ENCODE measurements around the gene NAMPT. TPM values are rescaled to one million over a fixed set of nuclear protein-coding genes. Genes with fewer than 3 reads are reported as not detected.

Gene NAMPT
- total RNA-seq, 6 experiments from 2014 or later: 36.4 to 52.1 (median 44.6) TPM

DNA sequence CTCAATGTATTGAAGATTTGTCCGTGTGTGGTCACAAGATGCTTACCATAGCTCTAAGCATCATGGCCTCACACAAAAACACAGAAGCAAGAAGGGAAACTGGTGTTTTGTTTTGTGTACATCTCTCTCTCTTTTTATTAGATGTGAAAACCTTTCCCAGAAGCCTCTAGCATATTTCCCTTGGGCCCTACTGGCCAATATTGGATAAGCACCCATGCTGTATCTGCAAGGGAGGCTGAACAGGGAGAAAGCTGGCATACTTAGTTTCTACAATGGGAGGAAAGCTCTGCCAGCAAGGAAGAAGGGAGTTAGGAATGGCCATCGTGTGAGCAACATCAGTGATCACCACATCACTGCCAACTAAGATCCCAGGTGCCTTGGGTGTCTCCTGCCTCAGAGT is 9.6 kb upstream of the NAMPT start:
- Mint-ChIP-seq H3K27ac (no peak overlapping the region), H3K36me3 (ENCODE audit: low read depth) (no peaks in the 10 kb centered on the region), H3K27me3 (ENCODE audit: insufficient read depth) (peaks cover 5% of the 10 kb centered on the region), H3K9me3 (no peaks in the 10 kb centered on the region), H3K4me1 (ENCODE audit: low read depth) (peaks cover 11% of the 10 kb centered on the region), H3K4me3 (no peak overlapping the region)
- TF ChIP-seq, protein P1, sequence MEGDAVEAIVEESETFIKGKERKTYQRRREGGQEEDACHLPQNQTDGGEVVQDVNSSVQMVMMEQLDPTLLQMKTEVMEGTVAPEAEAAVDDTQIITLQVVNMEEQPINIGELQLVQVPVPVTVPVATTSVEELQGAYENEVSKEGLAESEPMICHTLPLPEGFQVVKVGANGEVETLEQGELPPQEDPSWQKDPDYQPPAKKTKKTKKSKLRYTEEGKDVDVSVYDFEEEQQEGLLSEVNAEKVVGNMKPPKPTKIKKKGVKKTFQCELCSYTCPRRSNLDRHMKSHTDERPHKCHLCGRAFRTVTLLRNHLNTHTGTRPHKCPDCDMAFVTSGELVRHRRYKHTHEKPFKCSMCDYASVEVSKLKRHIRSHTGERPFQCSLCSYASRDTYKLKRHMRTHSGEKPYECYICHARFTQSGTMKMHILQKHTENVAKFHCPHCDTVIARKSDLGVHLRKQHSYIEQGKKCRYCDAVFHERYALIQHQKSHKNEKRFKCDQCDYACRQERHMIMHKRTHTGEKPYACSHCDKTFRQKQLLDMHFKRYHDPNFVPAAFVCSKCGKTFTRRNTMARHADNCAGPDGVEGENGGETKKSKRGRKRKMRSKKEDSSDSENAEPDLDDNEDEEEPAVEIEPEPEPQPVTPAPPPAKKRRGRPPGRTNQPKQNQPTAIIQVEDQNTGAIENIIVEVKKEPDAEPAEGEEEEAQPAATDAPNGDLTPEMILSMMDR (IDR thresholded peaks at IDR 0.05): peak; percentile 60
- no peak for DNase-seq

DNA sequence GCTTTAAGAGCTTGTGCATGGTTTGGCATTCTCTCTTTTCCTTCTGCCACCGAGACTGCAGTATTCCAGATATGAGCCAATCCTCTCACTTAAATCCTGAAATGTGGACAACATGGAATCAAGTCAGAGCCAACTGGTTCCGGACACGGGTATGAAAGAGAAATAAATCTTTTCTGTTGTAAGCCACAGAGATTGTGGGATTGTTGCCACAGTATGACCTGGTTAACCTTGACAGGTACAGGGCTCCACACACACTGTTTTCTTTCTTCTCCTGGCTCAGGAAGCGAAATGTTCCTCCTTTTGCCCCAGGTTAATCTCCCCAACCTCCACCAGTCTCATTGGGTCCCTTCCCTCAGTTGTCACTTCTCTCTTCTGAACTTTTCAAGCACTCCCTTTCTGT is 6.5 kb upstream of the NAMPT start:
- Mint-ChIP-seq H3K9me3 (no peaks in the 10 kb centered on the region), H3K27ac (no peak overlapping the region), H3K27me3 (ENCODE audit: insufficient read depth) (peaks cover 5% of the 10 kb centered on the region), H3K4me1 (ENCODE audit: low read depth) (peaks cover 13% of the 10 kb centered on the region), H3K4me3 (no peak overlapping the region), H3K36me3 (ENCODE audit: low read depth) (no peaks in the 10 kb centered on the region)
- no peak for DNase-seq
- TF ChIP-seq, protein P1 (IDR thresholded peaks at IDR 0.05): no peak

DNA sequence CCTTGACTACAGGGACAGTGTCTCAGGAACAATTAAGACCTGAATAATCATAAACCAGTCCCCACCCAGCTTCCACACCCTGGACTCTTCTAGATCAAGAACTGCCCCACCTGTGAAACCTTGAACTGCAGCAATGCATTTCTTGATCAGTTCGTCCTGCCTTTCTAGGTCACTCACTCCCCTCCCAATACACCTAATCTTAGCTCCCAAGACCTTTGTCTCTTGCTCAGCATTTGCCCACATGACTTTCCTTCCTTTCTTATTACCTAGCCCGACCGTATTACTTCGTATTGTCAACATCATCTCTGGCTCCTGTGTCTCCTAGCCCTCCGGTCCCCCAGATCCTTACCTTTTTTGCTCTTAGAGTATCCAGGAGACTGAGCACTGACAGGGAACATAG is 5.5 kb upstream of the NAMPT start:
- peaks cover 6% of the 10 kb centered on the region for H3K27me3 Mint-ChIP-seq (ENCODE audit: insufficient read depth)
- peaks cover 21% of the 10 kb centered on the region for H3K4me1 Mint-ChIP-seq (ENCODE audit: low read depth)
- no peaks in the 10 kb centered on the region for H3K9me3 Mint-ChIP-seq
- no peak overlapping the region for H3K4me3 Mint-ChIP-seq
- TF ChIP-seq, protein P1 (IDR thresholded peaks at IDR 0.05): no peak
- no peak for DNase-seq
- H3K36me3 Mint-ChIP-seq (ENCODE audit: low read depth): no peaks in the 10 kb centered on the region
- H3K27ac Mint-ChIP-seq: no peak overlapping the region

DNA sequence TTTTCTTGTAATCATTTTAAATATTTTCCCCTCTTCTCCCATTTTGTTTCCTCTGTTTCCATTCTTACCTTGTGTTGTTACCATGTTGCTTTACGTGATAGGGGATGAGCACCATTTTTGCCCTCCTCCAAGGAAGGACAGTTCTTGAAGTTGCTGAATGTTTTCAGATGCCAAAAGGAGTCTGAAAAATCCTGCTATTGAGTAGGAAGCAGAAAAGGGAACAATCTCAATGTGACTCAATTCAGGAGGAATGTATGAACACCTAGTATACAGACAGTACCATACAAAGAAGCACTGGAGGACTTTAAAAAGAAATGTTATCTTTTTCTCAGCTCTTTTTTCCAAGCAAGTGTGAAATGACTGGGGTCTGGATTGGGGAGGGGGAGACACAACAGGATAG is 5.1 kb upstream of the NAMPT start:
- Mint-ChIP-seq H3K4me3 (no peak overlapping the region), H3K36me3 (ENCODE audit: low read depth) (no peaks in the 10 kb centered on the region), H3K27me3 (ENCODE audit: insufficient read depth) (peaks cover 6% of the 10 kb centered on the region), H3K4me1 (ENCODE audit: low read depth) (peaks cover 21% of the 10 kb centered on the region), H3K27ac (no peak overlapping the region), H3K9me3 (no peaks in the 10 kb centered on the region)
- TF ChIP-seq, protein P1 (IDR thresholded peaks at IDR 0.05): no peak
- no peak for DNase-seq

DNA sequence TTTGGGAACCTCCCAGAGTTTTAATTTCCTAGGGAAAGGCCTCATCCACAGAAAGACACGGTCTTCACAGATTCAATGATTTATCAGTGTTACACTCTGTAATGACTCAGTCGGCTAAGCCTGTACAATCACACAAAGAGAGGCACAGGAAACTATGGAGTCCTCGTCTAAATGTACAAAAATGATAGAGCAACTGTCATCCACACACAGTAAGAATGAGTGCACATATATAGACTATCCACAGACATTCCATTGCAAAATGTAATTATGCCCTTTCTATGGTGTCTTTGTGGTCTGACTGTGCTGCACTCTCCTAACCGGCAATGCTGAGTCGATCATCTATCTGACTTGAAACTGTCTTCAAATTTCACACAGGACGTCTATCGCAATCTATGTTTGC is 3.5 kb upstream of the NAMPT start:
- peaks cover 6% of the 10 kb centered on the region for H3K27me3 Mint-ChIP-seq (ENCODE audit: insufficient read depth)
- H3K27ac Mint-ChIP-seq: no peak overlapping the region
- no peak overlapping the region for H3K4me3 Mint-ChIP-seq
- 0 out of 2 replicates have a peak, but pooled peaks cover 5% of the 10 kb centered on the region for H3K36me3 Mint-ChIP-seq (ENCODE audit: low read depth)
- H3K9me3 Mint-ChIP-seq: no peaks in the 10 kb centered on the region
- H3K4me1 Mint-ChIP-seq (ENCODE audit: low read depth): peaks cover 30% of the 10 kb centered on the region
- TF ChIP-seq, protein P1 (IDR thresholded peaks at IDR 0.05): no peak
- DNase-seq: no peak

DNA sequence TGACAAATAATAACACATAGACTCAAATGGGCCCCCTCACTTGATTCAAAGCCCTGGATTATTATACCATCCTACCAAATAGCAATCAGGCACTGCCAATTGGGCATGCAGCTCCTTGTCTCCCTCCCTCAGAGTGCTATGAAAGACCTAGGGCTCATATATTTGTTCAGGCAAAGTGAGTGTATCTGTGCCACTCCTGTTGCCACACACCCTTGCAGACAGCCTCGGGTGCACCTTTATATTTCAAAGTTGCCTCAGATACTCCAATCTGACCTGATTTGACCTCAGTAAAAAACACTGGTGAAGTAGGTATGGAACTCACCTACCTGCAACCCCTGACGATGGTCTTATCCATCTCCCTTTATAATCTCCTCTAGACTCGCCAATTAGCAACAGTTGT is 3.0 kb upstream of the NAMPT start:
- 0 out of 2 replicates have a peak, but pooled peaks cover 5% of the 10 kb centered on the region for H3K36me3 Mint-ChIP-seq (ENCODE audit: low read depth)
- TF ChIP-seq, protein P1 (IDR thresholded peaks at IDR 0.05): no peak
- peaks cover 6% of the 10 kb centered on the region for H3K27me3 Mint-ChIP-seq (ENCODE audit: insufficient read depth)
- DNase-seq: no peak
- no peak overlapping the region for H3K4me3 Mint-ChIP-seq
- H3K27ac Mint-ChIP-seq: no peak overlapping the region
- H3K9me3 Mint-ChIP-seq: no peaks in the 10 kb centered on the region
- peaks cover 33% of the 10 kb centered on the region for H3K4me1 Mint-ChIP-seq (ENCODE audit: low read depth)
